Endothelial cell of umbilical vein (primary cell): ENCODE data around the gene ELOVL2. TPM values are rescaled to one million over a fixed set of nuclear protein-coding genes. Genes with fewer than 3 reads are reported as not detected.

ENCODE experiments used
- BruUV-seq: library from RNA; stranded (reverse); fragments of 400-500 nt; replicated peaks from 2 replicates; lab custom pipeline; 2021; lab: Mats Ljungman, UMichigan
- CTCF ChIA-PET: fragments of 300-600, 350-600 bp; sonication (Branson Sonifier 250); formaldehyde crosslinking; loops from one replicate; lab custom pipeline; 2021; ENCODE audit warnings: antibody characterized with exemption, inconsistent platforms; lab: Charles Lee
- POLR2A ChIA-PET: fragments of 300-600, 350-600 bp; sonication (Branson Sonifier 250); formaldehyde crosslinking; loops from one replicate; lab custom pipeline; 2021; ENCODE audit warnings: antibody characterized with exemption, inconsistent platforms; lab: Charles Lee
- DNase-seq: peaks from one replicate; pipeline ENCODE4 v3.0.0-alpha.2; 2011; ENCODE audit warnings: low read depth, low spot score
- FAIRE-seq: peaks from 2 replicates; lab custom pipeline; 2011; peaks lifted over from hg19 to GRCh38; lab: Jason Lieb, UNC
- H2AFZ ChIP-seq: 2 replicates; pipeline ENCODE4 v1.6.0; 2012; ENCODE audit warnings: low read depth, low read length, control low read depth, inconsistent platforms
- H3K27ac ChIP-seq: 2 replicates; pipeline ENCODE4 v1.5.1; 2011; ENCODE audit warnings: low read depth, mild to moderate bottlenecking, control low read depth, low read length, moderate library complexity; ENCODE audit not compliant: insufficient read depth
- H3K27me3 ChIP-seq, 2 experiments: 2 replicates each; pipeline versions ENCODE4 v1.6.0 to v1.6.1; 2011; ENCODE audit warnings: low read length in 2 of 2, mixed read lengths in 1 of 2; ENCODE audit not compliant: control insufficient read depth in 2 of 2, insufficient read depth in 2 of 2
- H3K36me3 ChIP-seq, 2 experiments: 2 replicates in 1 of 2; 3 replicates in 1 of 2; pipeline ENCODE4 v1.5.1; 2011; ENCODE audit warnings: low read length in 2 of 2, mild to moderate bottlenecking in 1 of 2, moderate library complexity in 1 of 2; ENCODE audit not compliant: control insufficient read depth in 2 of 2, insufficient read depth in 2 of 2; ENCODE audit errors: extremely low read depth in 1 of 2
- H3K4me1 ChIP-seq: 3 replicates; pipeline ENCODE4 v1.5.1; 2011; ENCODE audit warnings: mild to moderate bottlenecking, low read length; ENCODE audit not compliant: control insufficient read depth, insufficient read depth; ENCODE audit errors: extremely low read depth
- H3K4me2 ChIP-seq: 2 replicates; pipeline ENCODE4 v1.6.1; 2011; ENCODE audit warnings: low read length, control low read depth, mixed read lengths; ENCODE audit not compliant: insufficient read depth
- H3K4me3 ChIP-seq, 3 experiments: fragments of 200-600 bp in 1 of 3; sonication (generic), shearing (Covaris generic) in 1 of 3; replicated peaks in 1 of 3; 2 replicates each; pipeline ENCODE4 v1.5.1; 2011 to 2016; ENCODE audit warnings: control low read depth in 3 of 3, low read length in 3 of 3, mild to moderate bottlenecking in 2 of 3, inconsistent platforms in 1 of 3, low read depth in 1 of 3, moderate library complexity in 1 of 3; ENCODE audit not compliant: insufficient read depth in 1 of 3
- H3K79me2 ChIP-seq: 2 replicates; pipeline ENCODE4 v1.6.0; 2012; ENCODE audit warnings: low read length, inconsistent platforms; ENCODE audit not compliant: control insufficient read depth, insufficient read depth
- H3K9ac ChIP-seq: replicated peaks from 2 replicates; pipeline ENCODE3; 2011; ENCODE audit warnings: low read length, control low read depth; ENCODE audit not compliant: insufficient read depth; ENCODE audit errors: extremely low read depth
- H3K9me1 ChIP-seq: replicated peaks from 3 replicates; pipeline ENCODE4 v1.6.0; 2011; ENCODE audit warnings: mild to moderate bottlenecking, low read length; ENCODE audit not compliant: control insufficient read depth, insufficient read depth; ENCODE audit errors: extremely low read depth
- H3K9me3 ChIP-seq: replicated peaks from 2 replicates; pipeline ENCODE4 v1.5.1; 2012; ENCODE audit warnings: low read length, inconsistent platforms; ENCODE audit not compliant: control insufficient read depth, insufficient read depth
- H4K20me1 ChIP-seq: replicated peaks from 2 replicates; pipeline ENCODE3; 2011; ENCODE audit warnings: mild to moderate bottlenecking, low read length; ENCODE audit not compliant: control insufficient read depth, insufficient read depth; ENCODE audit errors: extremely low read depth
- CTCF ChIP-seq, 2 donors: IDR thresholded peaks; 1 replicate in 1 of 2; 2 replicates in 1 of 2; pipeline ENCODE4 v1.5.1; 2011; ENCODE audit warnings: low read length in 2 of 2, mild to moderate bottlenecking in 2 of 2, moderate library complexity in 2 of 2, control low read depth in 1 of 2, inconsistent platforms in 1 of 2, low read depth in 1 of 2; ENCODE audit not compliant: insufficient read depth in 1 of 2; ENCODE audit errors: extremely low read depth in 1 of 2
- EZH2 ChIP-seq: IDR thresholded peaks from 2 replicates; pipeline ENCODE4 v1.6.1; 2012; ENCODE audit warnings: borderline replicate concordance, low read depth, mild to moderate bottlenecking, moderate library complexity, low read length, inconsistent platforms; ENCODE audit not compliant: severe bottlenecking
- FOS ChIP-seq: IDR thresholded peaks from 2 replicates; pipeline ENCODE4 v1.6.1; 2011; ENCODE audit warnings: mild to moderate bottlenecking, low read length, moderate library complexity, borderline replicate concordance; ENCODE audit not compliant: insufficient read depth
- GATA2 ChIP-seq: IDR thresholded peaks from 2 replicates; pipeline ENCODE4 v1.7.0; 2011; ENCODE audit warnings: low read depth, mild to moderate bottlenecking, moderate library complexity, mixed read lengths, low read length; ENCODE audit not compliant: insufficient read length, insufficient read depth
- JUN ChIP-seq: IDR thresholded peaks from 2 replicates; pipeline ENCODE4 v1.6.1; 2011; ENCODE audit warnings: borderline replicate concordance, low read depth; ENCODE audit not compliant: insufficient read length, insufficient read depth
- MAX ChIP-seq: IDR thresholded peaks from 2 replicates; pipeline ENCODE4 v1.6.1; 2011; ENCODE audit not compliant: insufficient read depth, insufficient read length
- MYC ChIP-seq: IDR thresholded peaks from one replicate; pipeline ENCODE4 v1.6.1; 2011; ENCODE audit warnings: mild to moderate bottlenecking, low read depth, low read length
- POLR2A ChIP-seq: IDR thresholded peaks from 2 replicates; pipeline ENCODE4 v1.6.1; 2012; ENCODE audit warnings: low read depth, mild to moderate bottlenecking, control low read depth, low read length
- POLR2AphosphoS5 ChIP-seq: IDR thresholded peaks from 2 replicates; pipeline ENCODE4 v1.6.1; 2012; ENCODE audit warnings: low read depth, mild to moderate bottlenecking, control low read depth, low read length, moderate library complexity; ENCODE audit not compliant: insufficient read depth
- dilution Hi-C: fragments of 300-500 bp; cut with MboI; formaldehyde crosslinking; loops from one replicate; pipeline ENCODE4 v1.15.0; 2019; ENCODE audit warnings: low sequenced_read_pairs; ENCODE audit not compliant: extremely low pct_ligation_motif_present
- intact Hi-C: fragments of 100-400 bp; cut with micrococcal nuclease; formaldehyde crosslinking; loops from one replicate; pipeline ENCODE4 v1.10.0; 2022
- polyA plus RNA-seq, 4 experiments: library from polyadenylated mRNA; depleted of rRNA in 3 of 4; stranded (reverse) in 3 of 4; unstranded in 1 of 4; fragments of >200 nt; gene quantifications; 2 replicates each; pipeline versions ENCODE4 v1.2.1 to v1.2.3, GENCODE V29; 2011 to 2012; ENCODE audit warnings: missing spikeins in 1 of 4
- total RNA-seq: library from RNA; stranded (reverse); gene quantifications from 2 replicates; pipeline ENCODE4 v1.2.3, GENCODE V29; 2021

The ELOVL2 gene
- total and polyA plus RNA-seq, 2 donors (not counting 3 experiments of a cell fraction or from before 2014, with no cell fraction given) = not detected

GRCh38 chr6:10963113-10963512 is 81.0 kb downstream of the ELOVL2 start:
- Histone ChIP-seq H3K4me3 (no peak overlapping the region), H3K9me1 (no peaks in the 10 kb centered on the region), H3K27ac (no peak overlapping the region), H3K27me3 (peaks cover 0 to 4% of the 10 kb centered on the region in 2 experiments), H3K4me1 (no peaks in the 10 kb centered on the region), H3K9ac (no peak overlapping the region), H4K20me1 (no peaks in the 10 kb centered on the region), H3K9me3 (no peaks in the 10 kb centered on the region), H3K36me3 (no peaks in the 10 kb centered on the region), H2AFZ (no peak overlapping the region), H3K4me2 (no peak overlapping the region), H3K79me2 (no peaks in the 10 kb centered on the region)
- no peak for TF ChIP-seq MYC
- no peak for TF ChIP-seq POLR2AphosphoS5
- TF ChIP-seq POLR2A = no peak
- TF ChIP-seq JUN = no peak
- TF ChIP-seq GATA2 = no peak
- no peak for TF ChIP-seq EZH2
- no peak for TF ChIP-seq MAX
- TF ChIP-seq CTCF (IDR thresholded peaks at IDR 0.05; ENCODE audit: extremely low read depth in 1 of 2, insufficient read depth in 1 of 2, low read depth in 1 of 2, low read length in 2 of 2) = no peak
- no peak for TF ChIP-seq FOS
- ChIA-PET CTCF (interaction anchor here (0.8 to 1.1 kb wide), 4 partner anchors 12 to 613 kb away, joined by 3 read pairs; no protein-coding TSS in a partner anchor), POLR2A (no interaction called here)
- intact Hi-C loops = loop anchor here (5.0 kb wide), 1 partner anchor 89 kb away; no protein-coding TSS in a partner anchor
- dilution Hi-C loops = no loop called here
- DNase-seq (no peak), FAIRE-seq (no peak)
- no TSS peak for BruUV-seq
